Endothelial cell of umbilical vein (primary cell): ENCODE results near the gene CEACAM6. TPM values are rescaled to one million over a fixed set of nuclear protein-coding genes. Genes with fewer than 3 reads are reported as not detected.

Experiments
- BruUV-seq: library from RNA; stranded (reverse); fragments of 400-500 nt; replicated peaks from 2 replicates; lab custom pipeline; 2021; lab: Mats Ljungman, UMichigan
- CTCF ChIA-PET: fragments of 300-600, 350-600 bp; sonication (Branson Sonifier 250); formaldehyde crosslinking; loops from one replicate; lab custom pipeline; 2021; ENCODE audit warnings: antibody characterized with exemption, inconsistent platforms; lab: Charles Lee
- POLR2A ChIA-PET: fragments of 300-600, 350-600 bp; sonication (Branson Sonifier 250); formaldehyde crosslinking; loops from one replicate; lab custom pipeline; 2021; ENCODE audit warnings: antibody characterized with exemption, inconsistent platforms; lab: Charles Lee
- DNase-seq: peaks from one replicate; pipeline ENCODE4 v3.0.0-alpha.2; 2011; ENCODE audit warnings: low read depth, low spot score
- FAIRE-seq: peaks from 2 replicates; lab custom pipeline; 2011; peaks lifted over from hg19 to GRCh38; lab: Jason Lieb, UNC
- H2AFZ ChIP-seq: 2 replicates; pipeline ENCODE4 v1.6.0; 2012; ENCODE audit warnings: low read depth, low read length, control low read depth, inconsistent platforms
- H3K27ac ChIP-seq: 2 replicates; pipeline ENCODE4 v1.5.1; 2011; ENCODE audit warnings: low read depth, mild to moderate bottlenecking, control low read depth, low read length, moderate library complexity; ENCODE audit not compliant: insufficient read depth
- H3K27me3 ChIP-seq, 2 experiments: 2 replicates each; pipeline versions ENCODE4 v1.6.0 to v1.6.1; 2011; ENCODE audit warnings: low read length in 2 of 2, mixed read lengths in 1 of 2; ENCODE audit not compliant: control insufficient read depth in 2 of 2, insufficient read depth in 2 of 2
- H3K36me3 ChIP-seq, 2 experiments: 2 replicates in 1 of 2; 3 replicates in 1 of 2; pipeline ENCODE4 v1.5.1; 2011; ENCODE audit warnings: low read length in 2 of 2, mild to moderate bottlenecking in 1 of 2, moderate library complexity in 1 of 2; ENCODE audit not compliant: control insufficient read depth in 2 of 2, insufficient read depth in 2 of 2; ENCODE audit errors: extremely low read depth in 1 of 2
- H3K4me1 ChIP-seq: 3 replicates; pipeline ENCODE4 v1.5.1; 2011; ENCODE audit warnings: mild to moderate bottlenecking, low read length; ENCODE audit not compliant: control insufficient read depth, insufficient read depth; ENCODE audit errors: extremely low read depth
- H3K4me2 ChIP-seq: 2 replicates; pipeline ENCODE4 v1.6.1; 2011; ENCODE audit warnings: low read length, control low read depth, mixed read lengths; ENCODE audit not compliant: insufficient read depth
- H3K4me3 ChIP-seq, 3 experiments: fragments of 200-600 bp in 1 of 3; sonication (generic), shearing (Covaris generic) in 1 of 3; replicated peaks in 1 of 3; 2 replicates each; pipeline ENCODE4 v1.5.1; 2011 to 2016; ENCODE audit warnings: control low read depth in 3 of 3, low read length in 3 of 3, mild to moderate bottlenecking in 2 of 3, inconsistent platforms in 1 of 3, low read depth in 1 of 3, moderate library complexity in 1 of 3; ENCODE audit not compliant: insufficient read depth in 1 of 3
- H3K79me2 ChIP-seq: 2 replicates; pipeline ENCODE4 v1.6.0; 2012; ENCODE audit warnings: low read length, inconsistent platforms; ENCODE audit not compliant: control insufficient read depth, insufficient read depth
- H3K9ac ChIP-seq: replicated peaks from 2 replicates; pipeline ENCODE3; 2011; ENCODE audit warnings: low read length, control low read depth; ENCODE audit not compliant: insufficient read depth; ENCODE audit errors: extremely low read depth
- H3K9me1 ChIP-seq: replicated peaks from 3 replicates; pipeline ENCODE4 v1.6.0; 2011; ENCODE audit warnings: mild to moderate bottlenecking, low read length; ENCODE audit not compliant: control insufficient read depth, insufficient read depth; ENCODE audit errors: extremely low read depth
- H3K9me3 ChIP-seq: replicated peaks from 2 replicates; pipeline ENCODE4 v1.5.1; 2012; ENCODE audit warnings: low read length, inconsistent platforms; ENCODE audit not compliant: control insufficient read depth, insufficient read depth
- H4K20me1 ChIP-seq: replicated peaks from 2 replicates; pipeline ENCODE3; 2011; ENCODE audit warnings: mild to moderate bottlenecking, low read length; ENCODE audit not compliant: control insufficient read depth, insufficient read depth; ENCODE audit errors: extremely low read depth
- CTCF ChIP-seq, 2 donors: IDR thresholded peaks; 1 replicate in 1 of 2; 2 replicates in 1 of 2; pipeline ENCODE4 v1.5.1; 2011; ENCODE audit warnings: low read length in 2 of 2, mild to moderate bottlenecking in 2 of 2, moderate library complexity in 2 of 2, control low read depth in 1 of 2, inconsistent platforms in 1 of 2, low read depth in 1 of 2; ENCODE audit not compliant: insufficient read depth in 1 of 2; ENCODE audit errors: extremely low read depth in 1 of 2
- EZH2 ChIP-seq: IDR thresholded peaks from 2 replicates; pipeline ENCODE4 v1.6.1; 2012; ENCODE audit warnings: borderline replicate concordance, low read depth, mild to moderate bottlenecking, moderate library complexity, low read length, inconsistent platforms; ENCODE audit not compliant: severe bottlenecking
- FOS ChIP-seq: IDR thresholded peaks from 2 replicates; pipeline ENCODE4 v1.6.1; 2011; ENCODE audit warnings: mild to moderate bottlenecking, low read length, moderate library complexity, borderline replicate concordance; ENCODE audit not compliant: insufficient read depth
- GATA2 ChIP-seq: IDR thresholded peaks from 2 replicates; pipeline ENCODE4 v1.7.0; 2011; ENCODE audit warnings: low read depth, mild to moderate bottlenecking, moderate library complexity, mixed read lengths, low read length; ENCODE audit not compliant: insufficient read length, insufficient read depth
- JUN ChIP-seq: IDR thresholded peaks from 2 replicates; pipeline ENCODE4 v1.6.1; 2011; ENCODE audit warnings: borderline replicate concordance, low read depth; ENCODE audit not compliant: insufficient read length, insufficient read depth
- MAX ChIP-seq: IDR thresholded peaks from 2 replicates; pipeline ENCODE4 v1.6.1; 2011; ENCODE audit not compliant: insufficient read depth, insufficient read length
- MYC ChIP-seq: IDR thresholded peaks from one replicate; pipeline ENCODE4 v1.6.1; 2011; ENCODE audit warnings: mild to moderate bottlenecking, low read depth, low read length
- POLR2A ChIP-seq: IDR thresholded peaks from 2 replicates; pipeline ENCODE4 v1.6.1; 2012; ENCODE audit warnings: low read depth, mild to moderate bottlenecking, control low read depth, low read length
- POLR2AphosphoS5 ChIP-seq: IDR thresholded peaks from 2 replicates; pipeline ENCODE4 v1.6.1; 2012; ENCODE audit warnings: low read depth, mild to moderate bottlenecking, control low read depth, low read length, moderate library complexity; ENCODE audit not compliant: insufficient read depth
- dilution Hi-C: fragments of 300-500 bp; cut with MboI; formaldehyde crosslinking; loops from one replicate; pipeline ENCODE4 v1.15.0; 2019; ENCODE audit warnings: low sequenced_read_pairs; ENCODE audit not compliant: extremely low pct_ligation_motif_present
- intact Hi-C: fragments of 100-400 bp; cut with micrococcal nuclease; formaldehyde crosslinking; loops from one replicate; pipeline ENCODE4 v1.10.0; 2022
- polyA plus RNA-seq, 4 experiments: library from polyadenylated mRNA; depleted of rRNA in 3 of 4; stranded (reverse) in 3 of 4; unstranded in 1 of 4; fragments of >200 nt; gene quantifications; 2 replicates each; pipeline versions ENCODE4 v1.2.1 to v1.2.3, GENCODE V29; 2011 to 2012; ENCODE audit warnings: missing spikeins in 1 of 4
- total RNA-seq: library from RNA; stranded (reverse); gene quantifications from 2 replicates; pipeline ENCODE4 v1.2.3, GENCODE V29; 2021

CEACAM6 gene
- total and polyA plus RNA-seq, 2 donors (not counting 3 experiments of a cell fraction or from before 2014, with no cell fraction given): not detected

- H2AFZ ChIP-seq: no peak overlapping the region
- CTCF ChIA-PET: interaction anchor here (0.7 to 6.1 kb wide), 21 partner anchors 8 to 161 kb away, joined by 3 to 87 read pairs (median 4); no protein-coding TSS in a partner anchor
- FAIRE-seq (peak; percentile 70), DNase-seq (peak; percentile 36)
- H3K9me3 ChIP-seq: no peaks in the 10 kb centered on the region
- H3K36me3 ChIP-seq: no peaks in the 10 kb centered on the region
- H3K4me3 ChIP-seq: no peak overlapping the region
- no peaks in the 10 kb centered on the region for H3K9me1 ChIP-seq
- dilution Hi-C loops: no loop called here
- no peak overlapping the region for H3K9ac ChIP-seq
- no peak overlapping the region for H3K4me2 ChIP-seq
- TF ChIP-seq EZH2: no peak
- peak; percentile 69 to 75 for TF ChIP-seq CTCF (IDR thresholded peaks at IDR 0.05; ENCODE audit: extremely low read depth in 1 of 2, insufficient read depth in 1 of 2, low read depth in 1 of 2, low read length in 2 of 2)
- TF ChIP-seq MYC: no peak
- POLR2A ChIA-PET: no interaction called here
- H3K79me2 ChIP-seq: no peaks in the 10 kb centered on the region
- no peaks in the 10 kb centered on the region for H4K20me1 ChIP-seq
- intact Hi-C loops: no loop called here
- no peak overlapping the region for H3K27ac ChIP-seq
- peaks cover 0 to 4% of the 10 kb centered on the region in 2 experiments for H3K27me3 ChIP-seq
- no peaks in the 10 kb centered on the region for H3K4me1 ChIP-seq
- BruUV-seq: no TSS peak
Measured at GRCh38 chr19:41795031-41795461, 39.7 kb downstream of the CEACAM6 start.

GRCh38 chr19:41796362-41796761, 41.0 kb downstream of the CEACAM6 start, which contains the start of gene CEACAM3:
CEACAM3 (plus strand) TSS chr19:41796587; CDS start chr19:41796678, 91 bp downstream.
- Histone ChIP-seq H3K4me2 (no peak within 1 kb of the TSS), H4K20me1 (no peaks in the 10 kb centered on the region), H3K27ac (no peak within 1 kb of the TSS), H3K9ac (no peak within 1 kb of the TSS), H3K4me1 (no peaks in the 10 kb centered on the region), H3K9me1 (no peaks in the 10 kb centered on the region), H3K79me2 (no peaks in the 10 kb centered on the region), H3K27me3 (peaks cover 0 to 4% of the 10 kb centered on the region in 2 experiments), H2AFZ (no peak within 1 kb of the TSS), H3K36me3 (no peaks in the 10 kb centered on the region), H3K4me3 (no peak within 1 kb of the TSS), H3K9me3 (no peaks in the 10 kb centered on the region)
- BruUV-seq: no TSS peak
- ChIA-PET CTCF (interaction anchor here (2.2 to 6.1 kb wide), 4 partner anchors 11 to 44 kb away, joined by 18 to 87 read pairs (median 20); no protein-coding TSS in a partner anchor), POLR2A (no interaction called here)
- dilution Hi-C loops: no loop called here
- TF ChIP-seq CTCF (IDR thresholded peaks at IDR 0.05; ENCODE audit: extremely low read depth in 1 of 2, insufficient read depth in 1 of 2, low read depth in 1 of 2, low read length in 2 of 2) (no peak), MAX (no peak), POLR2A (no peak), MYC (no peak), EZH2 (no peak), JUN (no peak), POLR2AphosphoS5 (no peak), FOS (no peak), GATA2 (no peak)
- DNase-seq (no peak), FAIRE-seq (no peak)
- intact Hi-C loops: no loop called here
